Tibial nerve (tissue), 4 donors: ENCODE results near the gene JAKMIP2.

Experiments
- EP300 ChIP-seq, 2 donors: sonication (generic); formaldehyde crosslinking; IDR thresholded peaks; one replicate each; pipeline ENCODE4 v1.6.1; 2017; ENCODE audit warnings: antibody characterized with exemption in 2 of 2, mild to moderate bottlenecking in 1 of 2
- POLR2A ChIP-seq, 2 donors: fragments of 450-650 bp; IDR thresholded peaks; one replicate each; pipeline ENCODE4 v1.6.1; 2017; ENCODE audit warnings: antibody characterized with exemption in 2 of 2, mild to moderate bottlenecking in 2 of 2, moderate library complexity in 2 of 2
- TF ChIP-seq, protein P1 (sequence below), 5 experiments: fragments of 200-600 bp in 3 of 5; fragments of 450-650 bp in 2 of 5; sonication (generic) in 3 of 5; IDR thresholded peaks; one replicate each; pipeline ENCODE4 v1.5.1; 2016 to 2019; ENCODE audit warnings: antibody characterized with exemption in 5 of 5, mild to moderate bottlenecking in 3 of 5, moderate library complexity in 2 of 5

DNA sequence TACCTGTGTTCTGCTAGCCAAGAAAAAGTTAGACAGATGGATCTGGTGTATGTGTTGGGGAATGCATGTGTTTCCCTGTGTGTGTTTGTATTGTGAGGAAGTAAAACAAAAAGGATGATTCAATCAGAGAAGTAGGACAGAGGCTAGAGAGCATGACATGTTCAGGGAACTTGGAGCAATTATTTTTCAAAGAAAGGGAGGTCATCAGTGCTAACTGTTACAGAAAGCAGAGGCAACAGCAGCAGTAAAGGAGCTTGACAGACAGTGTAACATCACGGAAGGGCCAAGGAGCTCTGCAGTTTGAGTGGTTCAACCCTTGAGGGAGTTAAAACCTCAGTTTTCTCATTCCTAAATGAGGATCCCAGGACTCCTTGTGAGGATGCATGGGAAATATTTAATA is 35.8 kb upstream of the JAKMIP2 start:
- TF ChIP-seq, protein P1, sequence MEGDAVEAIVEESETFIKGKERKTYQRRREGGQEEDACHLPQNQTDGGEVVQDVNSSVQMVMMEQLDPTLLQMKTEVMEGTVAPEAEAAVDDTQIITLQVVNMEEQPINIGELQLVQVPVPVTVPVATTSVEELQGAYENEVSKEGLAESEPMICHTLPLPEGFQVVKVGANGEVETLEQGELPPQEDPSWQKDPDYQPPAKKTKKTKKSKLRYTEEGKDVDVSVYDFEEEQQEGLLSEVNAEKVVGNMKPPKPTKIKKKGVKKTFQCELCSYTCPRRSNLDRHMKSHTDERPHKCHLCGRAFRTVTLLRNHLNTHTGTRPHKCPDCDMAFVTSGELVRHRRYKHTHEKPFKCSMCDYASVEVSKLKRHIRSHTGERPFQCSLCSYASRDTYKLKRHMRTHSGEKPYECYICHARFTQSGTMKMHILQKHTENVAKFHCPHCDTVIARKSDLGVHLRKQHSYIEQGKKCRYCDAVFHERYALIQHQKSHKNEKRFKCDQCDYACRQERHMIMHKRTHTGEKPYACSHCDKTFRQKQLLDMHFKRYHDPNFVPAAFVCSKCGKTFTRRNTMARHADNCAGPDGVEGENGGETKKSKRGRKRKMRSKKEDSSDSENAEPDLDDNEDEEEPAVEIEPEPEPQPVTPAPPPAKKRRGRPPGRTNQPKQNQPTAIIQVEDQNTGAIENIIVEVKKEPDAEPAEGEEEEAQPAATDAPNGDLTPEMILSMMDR (IDR thresholded peaks at IDR 0.05), result no peak
- TF ChIP-seq POLR2A (IDR thresholded peaks at IDR 0.05) (no peak), EP300 (IDR thresholded peaks at IDR 0.05) (no peak)
